ENCODE data around the gene RPRD2.
"Not testable (repeated sequence)": the region's sequence is repeated elsewhere in the genome, so short reads cannot be mapped to it uniquely, and the experiment has no call there.

The RPRD2 gene

GRCh38 chr1:150392627-150393026, 28.7 kb downstream of the RPRD2 start:
- no peak for DNase-seq

DNA sequence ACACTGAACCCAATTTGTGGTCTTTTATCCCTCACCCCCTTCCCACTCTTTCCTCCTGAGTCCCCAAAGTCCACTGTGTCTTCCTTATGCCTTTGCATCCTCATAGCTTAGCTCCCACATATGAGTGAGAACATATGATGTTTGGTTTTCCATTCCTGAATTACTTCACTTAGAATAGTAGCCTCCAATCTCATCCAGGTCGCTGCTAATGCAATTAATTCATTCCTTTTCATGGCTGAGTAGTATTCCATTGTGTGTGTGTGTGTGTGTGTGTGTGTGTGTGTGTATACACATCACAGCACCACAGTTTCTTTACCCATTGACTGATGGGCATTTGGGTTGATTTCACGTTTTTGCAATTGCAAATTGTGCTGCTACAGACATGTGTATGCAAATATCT, 31.2 kb downstream of the RPRD2 start:
- DNase-seq = not testable (repeated sequence)

DNA sequence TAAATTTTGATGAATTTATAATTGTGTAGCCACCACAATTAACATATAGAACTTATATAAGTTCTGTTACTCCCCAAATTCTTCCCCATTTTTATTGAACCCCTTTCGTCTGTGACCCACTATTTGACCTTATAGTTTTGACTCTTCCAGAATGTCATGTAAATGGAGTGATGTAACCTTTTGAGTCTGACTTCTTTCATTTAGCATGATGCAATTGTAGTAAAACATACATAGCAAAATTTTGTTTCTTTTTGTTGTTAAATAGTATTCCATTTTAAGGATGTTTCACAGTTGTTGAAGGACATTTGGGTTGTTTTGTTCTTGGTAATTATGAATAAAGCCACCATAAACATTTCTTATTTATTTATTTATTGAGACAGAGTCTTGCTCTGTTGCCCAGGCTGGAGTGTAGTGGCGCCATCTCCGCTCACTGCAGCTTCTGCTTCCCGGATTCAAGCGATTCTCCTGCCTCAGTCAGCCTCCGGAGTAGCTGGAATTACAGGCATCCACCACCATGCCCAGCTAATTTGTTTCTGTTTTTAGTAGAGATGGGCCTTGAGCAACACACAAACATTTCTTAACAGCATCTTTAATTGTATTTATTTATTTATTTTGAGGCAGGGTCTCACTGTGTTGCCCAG, 33.6 kb downstream of the RPRD2 start:
- no peak for DNase-seq

DNA sequence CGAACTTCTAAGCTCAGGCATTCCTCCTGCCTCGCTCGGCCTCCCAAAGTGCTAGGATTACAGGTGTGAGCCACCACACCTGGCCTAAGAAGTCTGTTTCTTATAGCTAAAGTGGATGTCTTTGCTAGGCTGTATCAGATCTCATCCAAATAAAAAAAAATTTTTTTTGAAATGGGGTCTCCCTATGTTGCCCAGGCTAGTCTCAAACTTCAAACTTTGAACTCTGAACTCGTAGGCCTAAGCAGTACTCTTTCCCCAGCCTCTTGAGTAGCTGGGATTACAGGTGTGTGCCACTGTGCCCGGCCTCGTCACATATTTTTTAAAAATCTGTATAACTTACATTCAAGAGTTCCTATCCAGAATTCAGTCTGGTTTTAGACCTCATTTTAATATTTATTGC, 40.5 kb downstream of the RPRD2 start:
- DNase-seq = no peak

DNA sequence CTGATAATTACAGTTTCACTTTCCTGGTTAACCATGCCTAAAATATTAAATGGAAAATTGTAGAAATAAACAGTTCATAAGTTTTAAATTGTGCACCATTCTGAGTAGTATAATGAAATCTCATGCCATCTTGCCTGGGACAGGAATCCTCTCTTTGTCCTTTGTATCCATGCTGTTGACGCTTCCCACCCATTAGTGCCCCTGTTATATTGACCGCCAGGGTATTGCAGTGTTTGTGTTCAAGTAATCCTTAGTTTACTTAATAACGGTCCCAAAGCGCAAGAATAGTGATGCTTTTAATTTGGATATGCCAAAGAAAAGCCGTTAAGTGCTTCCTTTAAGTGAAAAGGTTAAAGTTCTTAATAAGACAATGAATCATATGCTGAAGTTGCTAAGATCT, 41.7 kb downstream of the RPRD2 start:
- DNase-seq = no peak

DNA sequence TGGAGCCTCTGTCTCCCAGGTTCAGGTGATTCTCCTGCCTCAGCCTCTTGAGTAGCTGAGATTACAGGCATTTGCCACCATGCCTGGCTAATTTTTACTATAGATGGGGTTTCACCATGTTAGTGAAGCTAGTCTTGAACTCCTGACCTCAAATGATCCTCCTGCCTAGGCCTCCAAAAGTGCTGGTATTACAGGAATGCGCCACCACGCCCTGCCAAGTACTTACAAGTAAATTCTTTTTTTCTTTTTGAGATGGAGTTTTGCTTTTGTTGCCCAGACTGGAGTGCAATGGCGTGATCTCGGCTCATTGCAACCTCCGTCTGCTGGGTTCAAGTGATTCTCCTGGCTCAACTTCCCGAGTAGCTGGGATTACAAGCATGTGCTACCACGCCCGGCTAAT, 42.5 kb downstream of the RPRD2 start:
- DNase-seq = no peak

DNA sequence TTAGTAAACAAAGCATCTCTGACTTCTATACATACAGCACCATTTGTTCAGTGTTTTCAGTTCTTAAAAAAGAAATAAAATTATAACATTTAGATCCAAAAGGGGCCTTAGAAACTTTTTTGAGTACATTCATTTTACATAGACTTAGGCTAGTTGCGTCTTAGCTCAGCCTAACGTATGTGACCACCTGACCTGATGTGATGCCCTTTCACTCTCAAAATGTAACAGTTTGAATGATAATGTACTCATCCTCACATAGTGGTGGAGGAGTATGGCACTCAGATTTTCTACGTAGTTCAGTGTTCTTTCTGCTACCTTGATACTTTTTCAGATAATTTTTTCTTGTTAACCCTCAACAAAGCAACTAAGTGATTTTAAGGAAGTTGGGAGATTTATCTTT, 43.4 kb downstream of the RPRD2 start:
- DNase-seq = no peak

GRCh38 chr1:150408800-150409199, 44.9 kb downstream of the RPRD2 start:
- no peak for DNase-seq

DNA sequence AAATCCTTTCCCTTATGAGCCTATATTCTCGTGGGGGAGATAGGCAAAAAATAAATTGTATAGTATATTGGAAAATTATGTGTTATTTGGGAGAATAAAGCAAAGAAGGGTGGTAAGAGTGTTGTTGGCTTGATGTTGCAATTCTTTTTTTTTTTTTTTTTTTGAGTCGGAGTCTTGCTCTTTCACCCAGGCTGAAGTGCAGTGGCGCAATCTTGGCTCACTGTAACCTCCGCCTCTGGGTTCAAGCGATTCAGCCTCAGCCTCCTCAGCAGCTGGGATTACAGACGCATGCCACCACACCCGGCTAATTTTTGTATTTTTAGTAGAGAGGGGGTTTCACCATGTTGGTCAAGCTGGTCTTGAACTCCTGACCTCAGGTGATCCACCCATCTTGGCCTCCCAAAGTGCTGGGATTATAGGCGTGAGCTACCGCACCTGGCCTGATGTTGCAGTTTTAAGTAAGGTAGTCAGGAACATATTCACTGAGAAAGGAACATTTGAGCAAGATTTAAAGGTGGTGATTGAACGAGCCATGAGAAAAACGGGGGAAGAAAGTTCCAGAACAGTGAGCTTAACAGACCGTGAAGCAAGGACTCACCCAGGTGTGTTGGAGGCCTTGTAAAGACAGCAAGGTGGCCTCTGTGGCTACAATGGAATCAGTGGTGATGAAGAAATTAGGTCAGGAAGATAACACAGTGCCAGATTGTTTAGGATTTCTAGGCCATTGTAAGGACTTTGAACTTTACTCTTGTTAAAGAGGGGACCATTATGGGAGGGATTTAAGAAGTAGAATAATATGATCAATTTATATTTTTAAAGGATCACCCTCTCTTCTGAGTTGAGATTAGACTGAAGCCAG, 45.8 kb downstream of the RPRD2 start:
- no peak for DNase-seq

GRCh38 chr1:150410582-150411101, 46.7 kb downstream of the RPRD2 start:
- no peak for DNase-seq

DNA sequence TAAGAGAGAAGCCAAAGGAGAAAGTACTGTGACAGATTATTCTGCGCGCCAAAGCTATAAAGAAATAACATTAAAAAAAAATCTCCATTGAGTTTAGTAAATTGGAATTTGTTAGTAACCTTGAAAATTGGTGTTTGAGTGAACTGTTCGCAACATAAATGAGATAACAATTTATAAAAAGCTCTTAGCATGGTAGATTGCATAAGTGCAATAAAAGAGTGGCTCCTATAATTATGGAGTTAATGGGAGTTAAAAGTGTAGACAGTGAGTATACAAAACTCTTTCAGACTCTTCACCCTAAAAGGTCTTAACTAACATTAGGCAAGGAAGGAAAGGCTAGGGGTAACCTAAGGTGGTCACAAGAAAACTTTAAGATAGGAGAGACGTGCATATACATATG, 50.6 kb downstream of the RPRD2 start:
- DNase-seq = no peak

GRCh38 chr1:150415800-150416199, 51.9 kb downstream of the RPRD2 start:
- no peak for DNase-seq

DNA sequence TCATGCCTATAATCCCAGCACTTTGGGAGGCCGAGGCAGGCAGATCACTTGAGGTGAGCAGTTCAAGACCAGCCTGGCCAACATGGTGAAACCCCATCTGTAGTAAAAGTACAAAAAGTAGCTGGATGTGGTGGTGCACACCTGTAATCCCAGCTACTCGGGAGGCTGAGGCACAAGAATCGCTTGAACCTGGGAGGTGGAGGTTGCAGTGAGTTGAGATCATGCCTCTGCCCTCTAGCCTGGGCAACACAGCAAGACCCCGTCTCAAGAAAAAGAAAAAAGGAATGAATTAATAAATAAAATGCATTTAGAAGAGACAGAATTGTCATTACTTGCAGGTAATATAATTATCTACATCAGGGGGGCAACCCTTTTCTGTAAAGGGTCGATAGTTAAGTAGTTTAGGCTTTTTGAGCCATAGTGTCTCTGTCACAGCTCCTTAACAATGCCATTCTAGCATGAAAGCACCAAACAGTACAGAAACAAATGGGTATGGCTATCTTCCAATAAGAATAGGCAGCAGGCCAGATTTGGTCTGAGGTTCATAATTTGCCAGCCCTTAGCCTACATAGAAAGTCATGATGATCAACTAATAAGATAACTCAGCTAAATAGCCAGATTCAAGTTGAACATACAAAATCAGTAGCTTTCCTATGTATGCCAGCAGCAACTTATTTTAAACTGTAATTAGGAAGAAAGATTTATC, 56.8 kb downstream of the RPRD2 start:
- DNase-seq = no peak

DNA sequence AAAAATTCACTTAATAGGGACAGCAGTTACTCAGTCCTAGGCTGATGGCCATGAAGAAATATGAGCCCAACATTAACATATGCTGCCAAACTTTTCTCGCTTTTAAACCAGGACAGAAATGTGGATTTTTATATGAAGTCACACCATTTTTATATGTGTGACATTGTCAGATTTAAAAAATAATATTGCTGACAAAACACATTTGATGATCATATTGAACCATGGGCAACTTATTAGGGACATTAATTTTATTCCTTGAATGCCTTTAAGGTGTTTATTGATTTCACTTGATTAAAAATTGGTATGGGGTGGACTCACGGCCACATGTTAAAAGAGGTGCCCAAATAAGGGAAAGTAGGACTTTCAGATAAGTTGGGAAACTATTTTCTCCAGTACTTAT, 58.6 kb downstream of the RPRD2 start:
- DNase-seq = no peak

DNA sequence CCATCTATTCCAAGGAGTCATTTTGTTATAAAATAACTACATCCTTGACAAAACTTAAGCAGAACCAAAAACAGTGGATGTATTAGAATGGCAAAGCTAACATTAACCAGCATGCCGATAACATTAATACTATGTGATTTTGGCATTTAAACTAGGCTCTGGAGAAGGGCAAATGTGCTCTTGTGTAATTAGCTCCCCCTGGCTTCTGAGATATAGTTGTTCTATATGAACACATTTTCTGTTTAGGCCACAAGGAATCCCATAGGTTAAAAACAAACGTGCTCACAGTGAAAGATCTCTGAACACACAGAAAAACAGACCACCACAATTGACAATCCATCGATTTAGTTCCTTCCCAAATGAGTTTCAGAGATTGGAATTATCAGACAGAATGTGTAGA, 65.9 kb downstream of the RPRD2 start:
- DNase-seq = no peak

DNA sequence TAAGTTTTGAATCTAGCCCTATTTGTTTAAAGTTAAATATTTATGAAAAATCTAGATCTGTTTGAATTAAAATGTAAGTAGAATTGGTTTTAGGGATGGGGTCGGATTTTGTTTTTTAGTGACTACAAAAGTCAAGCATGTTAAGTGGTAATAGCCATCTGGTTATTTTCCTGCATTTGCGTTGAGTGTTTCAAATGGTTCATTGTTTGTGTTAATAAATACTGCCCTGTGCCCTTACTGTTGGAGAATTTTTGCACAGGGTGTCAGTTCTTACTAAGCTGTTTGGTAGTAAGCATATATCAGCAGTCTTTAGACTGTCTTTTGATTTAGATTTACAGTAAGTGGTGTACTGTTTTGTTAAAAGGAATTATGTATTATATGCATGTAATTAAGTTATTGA, 77.2 kb downstream of the RPRD2 start:
- DNase-seq = no peak

DNA sequence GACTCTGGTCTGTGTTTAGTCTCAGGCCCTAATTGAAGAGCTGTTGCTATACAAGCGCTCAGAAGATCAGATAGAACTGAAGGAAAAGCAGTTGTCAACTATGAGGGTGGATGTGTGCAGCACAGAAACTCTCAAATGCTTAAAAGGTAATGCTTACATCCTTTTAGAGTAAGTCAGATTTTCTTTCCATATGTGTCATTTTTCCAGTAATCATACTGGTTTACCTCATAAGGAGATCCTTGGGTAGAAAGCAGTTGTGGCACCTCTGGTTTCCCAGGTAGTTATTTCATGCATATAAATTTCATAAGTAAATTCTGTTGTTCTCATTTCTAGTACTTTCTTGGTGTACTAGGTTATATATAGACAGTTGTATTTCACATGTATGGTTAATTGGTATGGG, 80.3 kb downstream of the RPRD2 start:
- no peak for DNase-seq

GRCh38 chr1:150456146-150456647, 92.2 kb downstream of the RPRD2 start:
- DNase-seq = no peak

GRCh38 chr1:150464422-150464826, 100.5 kb downstream of the RPRD2 start:
- DNase-seq = peak; percentile 84

GRCh38 chr1:150466964-150467363, 103.0 kb downstream of the RPRD2 start:
- DNase-seq = no peak

GRCh38 chr1:150469291-150469690, 105.3 kb downstream of the RPRD2 start:
- DNase-seq = no peak

GRCh38 chr1:150472601-150473200, 108.8 kb downstream of the RPRD2 start:
- DNase-seq = no peak

DNA sequence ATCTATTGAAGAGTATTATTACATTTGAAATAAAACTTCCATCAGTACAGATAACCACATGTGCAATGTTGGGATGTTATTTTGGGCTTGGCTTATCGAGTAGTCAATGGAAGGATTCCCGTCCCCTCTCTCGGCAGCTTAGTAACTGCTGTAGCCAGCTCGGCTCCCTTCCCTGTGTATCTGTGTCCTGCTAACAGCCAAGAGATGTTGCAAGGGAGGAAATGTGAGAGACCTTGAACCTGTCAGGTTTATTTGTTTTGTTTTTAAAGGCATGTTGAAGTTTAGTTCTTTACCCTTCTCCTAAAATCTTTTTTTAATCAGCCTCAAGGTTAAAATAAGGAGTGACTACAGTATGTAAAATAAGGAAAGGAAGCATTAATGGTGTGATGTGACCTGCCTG, 109.7 kb downstream of the RPRD2 start:
- no peak for DNase-seq
